Common myeloid progenitor, CD34-positive (primary cell): ENCODE data around the gene DCAF4.

Source experiments
- CTCF ChIA-PET: fragments of 350-600 bp; sonication (Branson Sonifier 250); formaldehyde crosslinking; loops from one replicate; lab custom pipeline; 2021; ENCODE audit warnings: antibody characterized with exemption; lab: Charles Lee
- POLR2A ChIA-PET: fragments of 350-600 bp; sonication (Branson Sonifier 250); formaldehyde crosslinking; loops from one replicate; lab custom pipeline; 2021; ENCODE audit warnings: antibody characterized with exemption; lab: Charles Lee
- DNase-seq, 3 donors: peaks; one replicate each; pipeline versions ENCODE4 v3.0.0 to v3.0.0-alpha.2; 2013
- H3K27ac ChIP-seq, 2 experiments: 1 replicate in 1 of 2; 2 replicates in 1 of 2; pipeline ENCODE4 v1.7.0; 2013; ENCODE audit warnings: inconsistent platforms in 2 of 2, low read length in 2 of 2, mild to moderate bottlenecking in 2 of 2, low read depth in 1 of 2, moderate library complexity in 1 of 2; ENCODE audit not compliant: severe bottlenecking in 2 of 2, insufficient read depth in 1 of 2, poor library complexity in 1 of 2
- H3K27me3 ChIP-seq, 5 experiments: replicated peaks in 2 of 5; 1 replicate in 3 of 5; 2 replicates in 2 of 5; pipeline versions ENCODE4 v1.6.1 to v1.7.0; 2013; ENCODE audit warnings: low read length in 4 of 5, mild to moderate bottlenecking in 2 of 5, moderate library complexity in 2 of 5, inconsistent platforms in 1 of 5; ENCODE audit not compliant: insufficient read depth in 5 of 5, control insufficient read depth in 4 of 5
- H3K36me3 ChIP-seq, 4 experiments: 1 replicate in 2 of 4; 2 replicates in 2 of 4; pipeline versions ENCODE4 v1.6.1 to v1.7.0; 2013; ENCODE audit warnings: low read length in 3 of 4, control low read depth in 1 of 4, mild to moderate bottlenecking in 1 of 4; ENCODE audit not compliant: control insufficient read depth in 4 of 4, insufficient read depth in 4 of 4
- H3K4me1 ChIP-seq, 4 experiments: 1 replicate in 3 of 4; 2 replicates in 1 of 4; pipeline versions ENCODE4 v1.6.1 to v1.7.1; 2013; ENCODE audit warnings: low read length in 3 of 4, mild to moderate bottlenecking in 3 of 4, control low read depth in 1 of 4, inconsistent platforms in 1 of 4, moderate library complexity in 1 of 4; ENCODE audit not compliant: control insufficient read depth in 4 of 4, insufficient read depth in 4 of 4; ENCODE audit errors: control extremely low read depth in 1 of 4
- H3K4me3 ChIP-seq, 7 experiments: 1 replicate in 4 of 7; 2 replicates in 3 of 7; pipeline versions ENCODE4 v1.5.1 to v1.7.0; 2013; ENCODE audit warnings: mild to moderate bottlenecking in 7 of 7, low read length in 6 of 7, moderate library complexity in 6 of 7, inconsistent platforms in 2 of 7, low read depth in 2 of 7, control low read depth in 1 of 7; ENCODE audit not compliant: insufficient read depth in 4 of 7, control insufficient read depth in 1 of 7; ENCODE audit errors: extremely low read depth in 1 of 7
- H3K9me3 ChIP-seq, 5 experiments: 1 replicate in 4 of 5; 2 replicates in 1 of 5; pipeline versions ENCODE4 v1.6.1 to v1.7.1; 2013; ENCODE audit warnings: low read length in 4 of 5, mild to moderate bottlenecking in 2 of 5, inconsistent platforms in 1 of 5, low read depth in 1 of 5, moderate library complexity in 1 of 5; ENCODE audit not compliant: control insufficient read depth in 4 of 5, insufficient read depth in 2 of 5; ENCODE audit errors: control extremely low read depth in 1 of 5
- WGBS: methylation state at CpG from one replicate; pipeline ENCODE4 v1.1.5; 2013; ENCODE audit not compliant: insufficient coverage; 5-methylcytosine and 5-hydroxymethylcytosine counted together

Gene DCAF4

DNA sequence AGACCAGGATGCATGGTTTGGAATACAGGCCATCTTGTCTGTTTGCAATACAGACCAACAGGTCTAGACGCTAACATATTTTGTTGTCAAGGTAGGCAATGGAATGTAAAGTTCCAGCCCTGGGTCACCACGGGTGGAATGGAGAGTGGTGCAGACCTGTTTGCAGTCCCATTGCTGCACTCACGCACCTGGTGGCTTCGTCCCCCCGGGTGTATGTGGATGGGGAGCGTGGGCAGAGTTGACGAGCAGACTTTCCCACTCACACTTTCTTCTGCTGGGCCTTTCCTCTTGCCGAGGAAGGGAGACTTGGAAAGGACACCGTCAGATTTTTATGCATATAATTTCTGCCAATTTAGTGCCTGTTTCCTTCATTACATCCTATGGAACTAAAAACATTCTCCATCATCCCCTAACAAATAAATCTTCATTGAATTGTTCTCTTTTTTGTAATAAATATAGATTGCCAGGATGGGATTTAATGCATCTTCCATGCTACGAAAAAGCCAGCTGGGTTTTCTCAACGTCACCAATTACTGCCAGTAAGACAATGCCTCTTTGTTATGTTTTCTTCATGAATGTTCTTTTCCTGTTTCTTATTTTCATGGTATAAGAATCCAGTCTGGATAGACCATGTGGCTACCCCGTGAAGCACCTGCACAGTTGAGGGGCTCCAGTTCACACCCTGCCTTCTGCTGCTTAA is 15.2 kb downstream of the DCAF4 start:
- ChIA-PET CTCF (interaction anchor here (1.2 kb wide), 2 partner anchors 428 to 431 kb away, joined by 3 read pairs; no protein-coding TSS in a partner anchor), POLR2A (no interaction called here)
- H3K27ac ChIP-seq: no peak overlapping the region
- no peaks in the 10 kb centered on the region for H3K9me3 ChIP-seq
- peaks cover 0 to 2% (median 0%) of the 10 kb centered on the region in 4 experiments for H3K4me1 ChIP-seq
- H3K27me3 ChIP-seq: no peaks in the 10 kb centered on the region
- peaks cover 22 to 58% (median 38%) of the 10 kb centered on the region in 4 experiments for H3K36me3 ChIP-seq
- DNase-seq: no peak
- H3K4me3 ChIP-seq: no peak overlapping the region
- WGBS: 96% methylated on average over 7 of the region's 12 CpGs

GRCh38 chr14:72942934-72943333 is 16.7 kb downstream of the DCAF4 start:
- DNase-seq: no peak
- H3K9me3 ChIP-seq: no peaks in the 10 kb centered on the region
- CTCF ChIA-PET: interaction anchor here (1.1 kb wide), 1 partner anchor 426 kb away, joined by 3 read pairs; no protein-coding TSS in a partner anchor
- peaks cover 25 to 68% (median 44%) of the 10 kb centered on the region in 4 experiments for H3K36me3 ChIP-seq
- no peaks in the 10 kb centered on the region for H3K27me3 ChIP-seq
- peaks cover 0 to 3% (median 0%) of the 10 kb centered on the region in 4 experiments for H3K4me1 ChIP-seq
- POLR2A ChIA-PET: no interaction called here
- no peak overlapping the region for H3K27ac ChIP-seq
- 98% methylated on average over 10 of the region's 14 CpGs for WGBS
- no peak overlapping the region for H3K4me3 ChIP-seq

- 87% methylated on average over 7 of the region's 13 CpGs for WGBS
- Histone ChIP-seq H3K36me3 (peaks cover 21 to 62% (median 38%) of the 10 kb centered on the region in 4 experiments), H3K4me1 (peaks cover 0 to 3% (median 0%) of the 10 kb centered on the region in 4 experiments), H3K4me3 (no peak overlapping the region), H3K27ac (no peak overlapping the region), H3K27me3 (no peaks in the 10 kb centered on the region), H3K9me3 (no peaks in the 10 kb centered on the region)
- POLR2A ChIA-PET: no interaction called here
- CTCF ChIA-PET: interaction anchor here (1.0 kb wide), 1 partner anchor 35 kb away, joined by 3 read pairs; no protein-coding TSS in a partner anchor
- no peak for DNase-seq
Measured at GRCh38 chr14:72943876-72944430, 17.7 kb downstream of the DCAF4 start.

DNA sequence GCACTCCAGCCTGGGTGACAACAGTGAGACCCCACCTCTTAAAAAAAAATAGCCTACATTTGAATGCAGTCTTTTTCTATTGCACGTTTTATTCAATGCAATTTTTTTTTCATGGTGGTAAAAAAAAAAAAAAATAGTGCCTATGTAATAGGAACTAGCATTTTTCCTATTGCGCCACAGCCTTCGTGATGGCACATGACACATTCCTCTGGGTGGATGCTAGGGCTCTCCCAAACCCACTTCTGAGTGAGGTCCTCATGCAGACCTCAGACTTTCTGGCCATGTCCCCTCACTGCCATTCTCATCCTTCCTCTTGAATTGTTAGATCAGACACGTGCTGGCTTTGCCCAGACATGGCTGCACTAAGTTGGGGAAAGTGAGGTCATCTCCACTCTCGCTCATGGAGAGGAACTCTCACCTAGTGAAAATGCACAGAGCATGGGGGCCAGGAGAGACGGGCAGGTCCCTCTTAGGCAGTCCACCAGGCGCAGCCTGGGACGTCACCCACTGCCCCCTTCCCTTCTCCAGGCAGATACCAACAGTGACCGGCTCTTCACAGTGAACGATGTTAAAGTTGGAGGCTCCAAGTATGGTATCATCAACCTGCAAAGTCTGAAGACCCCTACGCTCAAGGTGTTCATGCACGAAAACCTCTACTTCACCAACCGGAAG is 19.2 kb downstream of the DCAF4 start:
- no peaks in the 10 kb centered on the region for H3K27me3 ChIP-seq
- ChIA-PET POLR2A (no interaction called here), CTCF (no interaction called here)
- H3K4me1 ChIP-seq: peaks cover 0 to 3% (median 0%) of the 10 kb centered on the region in 4 experiments
- WGBS: 100% methylated on average over 9 of the region's 13 CpGs
- no peak overlapping the region for H3K4me3 ChIP-seq
- DNase-seq: no peak
- peaks cover 13 to 53% (median 30%) of the 10 kb centered on the region in 4 experiments for H3K36me3 ChIP-seq
- H3K27ac ChIP-seq: no peak overlapping the region
- H3K9me3 ChIP-seq: no peaks in the 10 kb centered on the region

- no peak for DNase-seq
- Histone ChIP-seq H3K9me3 (no peaks in the 10 kb centered on the region), H3K27ac (no peak overlapping the region), H3K27me3 (no peaks in the 10 kb centered on the region), H3K36me3 (peaks cover 10 to 50% (median 27%) of the 10 kb centered on the region in 4 experiments), H3K4me3 (no peak overlapping the region), H3K4me1 (peaks cover 0 to 3% (median 0%) of the 10 kb centered on the region in 4 experiments)
- ChIA-PET POLR2A (no interaction called here), CTCF (interaction anchor here (4.2 kb wide), 1 partner anchor 431 kb away, joined by 88 read pairs; no protein-coding TSS in a partner anchor)
- 100% methylated on average over 6 of the region's 8 CpGs for WGBS
Measured at GRCh38 chr14:72946491-72946890, 20.2 kb downstream of the DCAF4 start.

GRCh38 chr14:72947366-72948160 is 21.3 kb downstream of the DCAF4 start:
- no peaks in the 10 kb centered on the region for H3K9me3 ChIP-seq
- peaks cover 0 to 3% (median 0%) of the 10 kb centered on the region in 4 experiments for H3K4me1 ChIP-seq
- H3K27me3 ChIP-seq: no peaks in the 10 kb centered on the region
- WGBS: 98% methylated on average over 8 of the region's 9 CpGs
- CTCF ChIA-PET: interaction anchor here (1.0 to 4.2 kb wide), 9 partner anchors 8 to 439 kb away, joined by 3 to 88 read pairs (median 7); no protein-coding TSS in a partner anchor
- H3K36me3 ChIP-seq: peaks cover 14 to 42% (median 24%) of the 10 kb centered on the region in 4 experiments
- no peak overlapping the region for H3K4me3 ChIP-seq
- DNase-seq: peak in 2 of 3 donors; percentile 17 to 23
- no peak overlapping the region for H3K27ac ChIP-seq
- POLR2A ChIA-PET: no interaction called here
